Medulla oblongata (tissue), 1 donor: ENCODE results near the gene PJVK.
A peak's percentile ranks its signal among the peaks of the same experiment; 100 is the strongest.
"Not testable (repeated sequence)": the region's sequence is repeated elsewhere in the genome, so short reads cannot be mapped to it uniquely, and the experiment has no call there.

ENCODE experiments used
- DNase-seq: peaks from one replicate; pipeline ENCODE4 v3.0.0-alpha.2; 2015; ENCODE audit errors: extremely low spot score

The PJVK gene

GRCh38 chr2:178450774-178451525, at the start of gene PJVK, which contains the start of gene PRKRA:
TSS of gene PJVK (plus strand) at chr2:178451378. CDS start at chr2:178453410, 2,032 bp downstream.
TSS of gene PRKRA (minus strand) at chr2:178451175. CDS start at chr2:178451030, 145 bp downstream.
- peak; percentile 99 for DNase-seq

GRCh38 chr2:178401994-178402437, 49.2 kb upstream of the PJVK start:
- DNase-seq, result no peak

GRCh38 chr2:178403671-178404306, 47.4 kb upstream of the PJVK start:
- no peak for DNase-seq

GRCh38 chr2:178404368-178404767, 46.8 kb upstream of the PJVK start:
- no peak for DNase-seq

- no peak for DNase-seq
Observed at GRCh38 chr2:178409261-178409660, 41.9 kb upstream of the PJVK start.

GRCh38 chr2:178412047-178412446, 39.1 kb upstream of the PJVK start:
- no peak for DNase-seq

GRCh38 chr2:178412453-178412852, 38.7 kb upstream of the PJVK start:
- DNase-seq, result not testable (repeated sequence)

- DNase-seq, result peak; percentile 67
Observed at GRCh38 chr2:178413472-178414265, 37.5 kb upstream of the PJVK start.

- peak; percentile 97 for DNase-seq
Observed at GRCh38 chr2:178414266-178415247, 36.6 kb upstream of the PJVK start.

GRCh38 chr2:178415979-178416378, 35.2 kb upstream of the PJVK start:
- DNase-seq, result no peak

- DNase-seq, result no peak
Observed at GRCh38 chr2:178417916-178418315, 33.3 kb upstream of the PJVK start.

GRCh38 chr2:178418426-178418825, 32.8 kb upstream of the PJVK start:
- no peak for DNase-seq

- DNase-seq, result no peak
Observed at GRCh38 chr2:178419123-178419522, 32.1 kb upstream of the PJVK start.

GRCh38 chr2:178420463-178420999, 30.6 kb upstream of the PJVK start:
- no peak for DNase-seq

GRCh38 chr2:178422097-178422496, 29.1 kb upstream of the PJVK start:
- no peak for DNase-seq

- DNase-seq, result not testable (repeated sequence)
Observed at GRCh38 chr2:178423746-178424145, 27.4 kb upstream of the PJVK start.

GRCh38 chr2:178425255-178425827, 25.8 kb upstream of the PJVK start:
- no peak for DNase-seq

GRCh38 chr2:178426388-178426787, 24.8 kb upstream of the PJVK start:
- no peak for DNase-seq

- DNase-seq, result no peak
Observed at GRCh38 chr2:178427458-178427857, 23.7 kb upstream of the PJVK start.

- DNase-seq, result no peak
Observed at GRCh38 chr2:178428396-178428806, 22.8 kb upstream of the PJVK start.
